ENCODE measurements around the gene POU2F1.

GRCh38 chr1:167404908-167405307 lies 184.2 kb downstream of the POU2F1 start:
- TF ChIP-seq CTCF (conservative IDR thresholded peaks at IDR 0.05; ENCODE audit: low read depth in 2 of 2), result no peak
- no peak for TF ChIP-seq JUNB (IDR thresholded peaks at IDR 0.05; ENCODE audit: unreplicated experiment)
- no peak for TF ChIP-seq POLR2AphosphoS5 (IDR thresholded peaks at IDR 0.05; ENCODE audit: low read depth)
- no peak for TF ChIP-seq REST (IDR thresholded peaks at IDR 0.05; ENCODE audit: unreplicated experiment)
- TF ChIP-seq EZH2phosphoT487 (IDR thresholded peaks at IDR 0.05; ENCODE audit: unreplicated experiment), result no peak
- no peak for TF ChIP-seq STAT1 (IDR thresholded peaks at IDR 0.05; ENCODE audit: unreplicated experiment)
- TF ChIP-seq ETS1 (IDR thresholded peaks at IDR 0.05), result no peak
